ENCODE measurements around the gene TENM4. TPM values are rescaled to one million over a fixed set of nuclear protein-coding genes. Genes with fewer than 3 reads are reported as not detected.

The TENM4 gene
- total RNA-seq, 1 experiment from 2014 or later: 9.9 TPM

DNA sequence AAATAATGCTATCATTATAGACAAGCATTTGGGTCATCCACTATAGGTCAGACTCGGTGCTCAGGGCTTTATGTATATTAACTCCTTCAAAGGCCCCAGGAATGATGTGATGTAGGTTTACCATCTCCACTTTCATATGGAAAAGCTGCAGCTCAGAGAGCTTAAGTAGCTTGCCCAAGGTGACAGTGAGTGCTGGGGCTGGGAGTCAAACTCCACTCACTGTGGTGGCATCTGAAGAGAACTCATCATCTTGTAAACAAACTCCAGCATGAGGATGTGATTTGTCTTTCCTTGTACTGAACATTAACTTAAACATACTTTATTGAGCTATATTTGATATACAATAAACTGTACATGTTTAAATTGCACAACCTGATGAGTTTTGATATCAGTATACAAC, 25.4 kb downstream of the TENM4 start:
- peak; percentile 8 for DNase-seq (ENCODE audit: unreplicated experiment)
- TF ChIP-seq CTCF (IDR thresholded peaks at IDR 0.05; ENCODE audit: unreplicated experiment): no peak
- ChIA-PET CTCF (interaction anchor here (0.5 to 2.8 kb wide), 4 partner anchors 10 to 770 kb away, joined by 3 to 14 read pairs (median 4); partner anchors contain the start of gene TENM4), POLR2A (interaction anchor here (0.7 to 3.4 kb wide), 2 partner anchors 17 to 20 kb away, joined by 3 to 14 read pairs; no protein-coding TSS in a partner anchor)
- H3K4me3 Mint-ChIP-seq (ENCODE audit: unreplicated experiment): no peak overlapping the region
- H3K9me3 Mint-ChIP-seq (ENCODE audit: unreplicated experiment): peaks cover 6% of the 10 kb centered on the region
- intact Hi-C loops (cut with micrococcal nuclease): no loop called here
- peaks cover 63% of the 10 kb centered on the region for H3K4me1 Mint-ChIP-seq (ENCODE audit: insufficient read depth, unreplicated experiment)
- H3K36me3 Mint-ChIP-seq (ENCODE audit: insufficient read depth, unreplicated experiment): no peaks in the 10 kb centered on the region
- H3K27me3 Mint-ChIP-seq (ENCODE audit: insufficient read depth, unreplicated experiment): no peaks in the 10 kb centered on the region
- H3K27ac Mint-ChIP-seq (ENCODE audit: low read depth, unreplicated experiment): peak overlapping the region; percentile 54
- no TSS peak for BruUV-seq (replicated peaks)

DNA sequence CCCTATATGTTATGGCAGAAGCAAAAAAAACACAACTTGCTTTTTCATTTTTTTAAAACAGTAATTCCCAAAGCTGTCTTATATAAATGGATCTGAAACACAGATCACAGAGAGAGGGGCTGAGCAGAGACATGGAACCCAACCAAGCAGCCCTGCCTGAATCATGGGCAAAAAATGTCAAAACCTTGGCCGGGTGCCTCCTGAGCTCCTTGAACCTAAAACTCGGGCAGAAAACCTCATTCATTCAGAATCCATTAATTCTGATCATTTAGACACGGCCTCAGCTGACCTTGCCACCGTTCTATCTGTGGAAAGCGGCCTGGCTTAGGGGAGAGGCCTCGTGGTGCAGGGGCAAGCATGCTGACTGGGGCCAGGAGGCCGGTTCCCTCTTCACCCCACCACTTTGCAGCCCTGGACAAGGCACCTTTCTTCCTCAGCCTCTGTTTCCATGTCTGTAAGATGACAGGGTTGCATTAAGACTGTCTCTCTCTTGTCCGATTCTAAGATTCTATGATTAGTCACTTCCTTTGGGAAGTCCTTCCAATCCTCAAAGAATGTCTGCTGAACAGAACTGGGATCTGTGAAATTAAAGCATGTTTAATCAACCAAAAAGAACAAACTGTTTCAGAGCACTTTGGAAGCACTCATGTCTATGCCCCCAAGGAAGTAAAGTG, 26.0 kb downstream of the TENM4 start:
- peak; percentile 61 for DNase-seq (ENCODE audit: unreplicated experiment)
- POLR2A ChIA-PET: interaction anchor here (0.6 to 3.4 kb wide), 6 partner anchors 10 to 993 kb away, joined by 3 to 15 read pairs (median 4); partner anchors contain the start of gene TENM4
- Mint-ChIP-seq H3K4me3 (ENCODE audit: unreplicated experiment) (peak overlapping the region; percentile 8), H3K27me3 (ENCODE audit: insufficient read depth, unreplicated experiment) (no peaks in the 10 kb centered on the region), H3K9me3 (ENCODE audit: unreplicated experiment) (peaks cover 6% of the 10 kb centered on the region), H3K27ac (ENCODE audit: low read depth, unreplicated experiment) (peak overlapping the region; percentile 54), H3K36me3 (ENCODE audit: insufficient read depth, unreplicated experiment) (no peaks in the 10 kb centered on the region), H3K4me1 (ENCODE audit: insufficient read depth, unreplicated experiment) (peaks cover 60% of the 10 kb centered on the region)
- CTCF ChIA-PET: interaction anchor here (0.6 to 2.8 kb wide), 9 partner anchors 10 to 1818 kb away, joined by 3 to 14 read pairs (median 4); partner anchors contain the start of gene TENM4
- TF ChIP-seq CTCF (IDR thresholded peaks at IDR 0.05; ENCODE audit: unreplicated experiment): no peak
- intact Hi-C loops (cut with micrococcal nuclease): no loop called here
- no TSS peak for BruUV-seq (replicated peaks)

DNA sequence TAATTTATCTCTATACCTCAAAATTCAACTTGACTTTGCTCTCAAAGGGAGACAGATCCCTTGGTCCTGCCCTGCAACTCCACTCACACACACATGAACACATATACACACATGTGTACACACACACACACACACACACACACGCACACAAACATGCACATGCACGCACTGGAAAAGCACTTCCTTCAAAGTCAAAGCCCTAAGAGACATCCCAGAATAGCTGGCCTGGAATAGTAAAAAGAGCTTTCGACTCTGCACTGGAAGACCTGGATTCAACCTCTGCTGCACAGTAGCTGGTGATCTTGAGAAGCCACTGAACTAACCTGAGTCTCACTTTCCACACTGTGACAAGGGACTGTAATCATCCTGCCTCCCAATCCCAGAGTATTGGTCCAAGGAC, 26.8 kb downstream of the TENM4 start:
- CTCF ChIA-PET: interaction anchor here (0.6 to 5.7 kb wide), 13 partner anchors 9 to 1819 kb away, joined by 3 to 62 read pairs (median 5); no protein-coding TSS in a partner anchor
- no peak for DNase-seq (ENCODE audit: unreplicated experiment)
- intact Hi-C loops (cut with micrococcal nuclease): no loop called here
- H3K9me3 Mint-ChIP-seq (ENCODE audit: unreplicated experiment): peaks cover 6% of the 10 kb centered on the region
- no peaks in the 10 kb centered on the region for H3K27me3 Mint-ChIP-seq (ENCODE audit: insufficient read depth, unreplicated experiment)
- no peak overlapping the region for H3K4me3 Mint-ChIP-seq (ENCODE audit: unreplicated experiment)
- H3K36me3 Mint-ChIP-seq (ENCODE audit: insufficient read depth, unreplicated experiment): no peaks in the 10 kb centered on the region
- peaks cover 52% of the 10 kb centered on the region for H3K4me1 Mint-ChIP-seq (ENCODE audit: insufficient read depth, unreplicated experiment)
- BruUV-seq (replicated peaks): no TSS peak
- POLR2A ChIA-PET: interaction anchor here (0.6 to 3.4 kb wide), 5 partner anchors 10 to 994 kb away, joined by 3 to 15 read pairs (median 4); partner anchors contain the start of gene TENM4
- no peak overlapping the region for H3K27ac Mint-ChIP-seq (ENCODE audit: low read depth, unreplicated experiment)
- TF ChIP-seq CTCF (IDR thresholded peaks at IDR 0.05; ENCODE audit: unreplicated experiment): no peak

- H3K4me1 Mint-ChIP-seq (ENCODE audit: insufficient read depth, unreplicated experiment): peaks cover 45% of the 10 kb centered on the region
- no peaks in the 10 kb centered on the region for H3K27me3 Mint-ChIP-seq (ENCODE audit: insufficient read depth, unreplicated experiment)
- intact Hi-C loops (cut with micrococcal nuclease): no loop called here
- no peak overlapping the region for H3K27ac Mint-ChIP-seq (ENCODE audit: low read depth, unreplicated experiment)
- CTCF ChIA-PET: interaction anchor here (0.7 to 5.7 kb wide), 12 partner anchors 8 to 767 kb away, joined by 3 to 62 read pairs (median 4); no protein-coding TSS in a partner anchor
- POLR2A ChIA-PET: interaction anchor here (1.4 to 3.4 kb wide), 3 partner anchors 9 to 26 kb away, joined by 4 to 15 read pairs (median 14); partner anchors contain the start of gene TENM4
- peaks cover 6% of the 10 kb centered on the region for H3K9me3 Mint-ChIP-seq (ENCODE audit: unreplicated experiment)
- no peak overlapping the region for H3K4me3 Mint-ChIP-seq (ENCODE audit: unreplicated experiment)
- BruUV-seq (replicated peaks): no TSS peak
- no peaks in the 10 kb centered on the region for H3K36me3 Mint-ChIP-seq (ENCODE audit: insufficient read depth, unreplicated experiment)
- TF ChIP-seq CTCF (IDR thresholded peaks at IDR 0.05; ENCODE audit: unreplicated experiment): no peak
- DNase-seq (ENCODE audit: unreplicated experiment): peak; percentile 91
Observed at GRCh38 chr11:79413268-79413667, 27.6 kb downstream of the TENM4 start.

Data from MCF 10A (cell line).